Adrenal gland (tissue), 19 donors: Measurements from ENCODE around the gene C16orf90. TPM values are rescaled to one million over a fixed set of nuclear protein-coding genes. Genes with fewer than 3 reads are reported as not detected.

Experiments
- DNase-seq, 7 donors: peaks; one replicate each; pipeline ENCODE4 v3.0.0-alpha.2; 2019 to 2020
- H3K27ac ChIP-seq, 5 donors: fragments of 200-600 bp; sonication (generic) in 4 of 5; 1 replicate in 3 of 5; 2 replicates in 2 of 5; pipeline versions ENCODE4 v1.5.1 to v1.8.0; 2016 to 2020; ENCODE audit warnings: mild to moderate bottlenecking in 1 of 5
- H3K27me3 ChIP-seq: fragments of 200-600 bp; 2 replicates; pipeline ENCODE4 v1.8.0; 2021
- H3K36me3 ChIP-seq, 2 donors: fragments of 200-600 bp; replicated peaks in 1 of 2; 1 replicate in 1 of 2; 2 replicates in 1 of 2; pipeline versions ENCODE4 v1.5.1 to v1.8.0; 2018 to 2022
- H3K4me1 ChIP-seq, 2 donors: fragments of 200-600 bp; replicated peaks in 1 of 2; 1 replicate in 1 of 2; 2 replicates in 1 of 2; pipeline versions ENCODE4 v1.5.1 to v1.8.0; 2018 to 2021
- H3K4me3 ChIP-seq, 4 donors: fragments of 200-600 bp; sonication (generic) in 3 of 4; one replicate each; pipeline ENCODE4 v1.5.1; 2016 to 2018
- H3K9me3 ChIP-seq, 3 donors: fragments of 200-600 bp; sonication (generic) in 1 of 3; replicated peaks in 1 of 3; 1 replicate in 2 of 3; 2 replicates in 1 of 3; pipeline versions ENCODE4 v1.5.1 to v1.8.0; 2016 to 2021
- CTCF ChIP-seq, 6 experiments: fragments of 450-650 bp in 4 of 6; fragments of 200-600 bp in 2 of 6; sonication (generic) in 1 of 6; IDR thresholded peaks; 1 replicate in 5 of 6; 2 replicates in 1 of 6; pipeline versions ENCODE4 v1.5.1 to v1.8.0; 2016 to 2021; ENCODE audit warnings: antibody characterized with exemption in 6 of 6, mild to moderate bottlenecking in 2 of 6, moderate library complexity in 1 of 6
- POLR2A ChIP-seq, 2 donors: fragments of 450-650 bp; IDR thresholded peaks; one replicate each; pipeline ENCODE4 v1.6.1; 2017; ENCODE audit warnings: antibody characterized with exemption in 2 of 2, mild to moderate bottlenecking in 2 of 2, moderate library complexity in 1 of 2
- WGBS, 4 donors: extraction: QIAGEN DNeasy Blood & Tissue Kit in 2 of 4; methylation state at CpG; one replicate each; pipeline versions ENCODE4 v1.1.5 to v1.1.7; 2013 to 2017; 5-methylcytosine and 5-hydroxymethylcytosine counted together
- intact Hi-C, 2 donors: fragments of 100-400 bp; cut with DNase I; formaldehyde crosslinking; loops; one replicate each; pipeline versions ENCODE4 v1.14.1 to v1.15.0; 2022 to 2023
- long read RNA-seq, 10 donors: library from polyadenylated mRNA in 3 of 10; unstranded in 2 of 10; stranded (forward) in 1 of 10; transcript quantifications; one replicate each; pipeline ENCODE4 v2.0.0 and lab custom pipeline, GENCODE V29; 2021 to 2026
- polyA plus RNA-seq, 3 donors: library from polyadenylated mRNA; stranded (reverse); fragments of 200-250 nt in 2 of 3; fragments of 350-450 nt in 1 of 3; fragmentation: Illumina TruSeq in 1 of 3; extraction: RNeasy Lipid Tissue Mini Kit (QIAGEN cat#74804) in 1 of 3; gene quantifications; one replicate each; pipeline ENCODE4 v1.2.3, GENCODE V29; 2013 to 2014
- total RNA-seq, 9 donors: library from RNA; depleted of rRNA in 4 of 9; stranded (reverse); fragments of >200 nt in 4 of 9; fragments of 120-200 nt in 1 of 9; fragmentation: NEBNext Ultra II Directional in 1 of 9; extraction: Animal tissue kit (Norgen Biotek cat#: 25700) in 1 of 9; gene quantifications; one replicate each; pipeline versions ENCODE4 v1.1.0 to v1.2.4, GENCODE V29; 2013 to 2023
- donor health status: healthy with polysubstance abuse.
- donor health status: Bipolar disorder and iron deficiency.
- donor health status: DM: yes; HTN: yes; CAD: no.
- donor health status: DM: no; HTN: no; CAD: no.
- donor health status: DM: no; HTN: no; CAD: no.
- donor health status: DM: yes; HTN: yes; CAD: no.

C16orf90 gene
- total RNA-seq (not detected), polyA plus RNA-seq (not detected)
- long read RNA-seq, donor 1, partial matches to known transcripts = 7 of 15 reads
- long read RNA-seq, donor 1, other reads (novel, unspliced or antisense) = 8 of 15 reads
- long read RNA-seq, donor 2 = 0 reads
- long read RNA-seq, donor 3 = 0 reads
- long read RNA-seq, donor 4 = 0 reads
- long read RNA-seq, donor 5 = 0 reads
- long read RNA-seq, donor 6 = 0 reads
- long read RNA-seq, donor 7 = 0 reads
- long read RNA-seq, donor 8 = 0 reads
- long read RNA-seq, donor 9, partial matches to known transcripts = 22 of 27 reads
- long read RNA-seq, donor 9, other reads (novel, unspliced or antisense) = 5 of 27 reads
- long read RNA-seq, donor 10 = 0 reads

- DNase-seq = no peak
- intact Hi-C loops = loop anchor here in 1 of 2 donors (10.0 kb wide), 1 partner anchor 230 kb away; no protein-coding TSS in a partner anchor
These were observed at the start of gene C16orf90 for GRCh38 chr16:3495176-3495575. TSS of gene C16orf90 (minus strand) at chr16:3495489. CDS start at chr16:3495421, 68 bp downstream.

GRCh38 chr16:3542601-3543373, 47.5 kb upstream of the C16orf90 start:
- intact Hi-C loops = no loop called here
- no peak for TF ChIP-seq POLR2A (IDR thresholded peaks at IDR 0.05)
- no peak for TF ChIP-seq CTCF (IDR thresholded peaks at IDR 0.05)
- no peaks in the 10 kb centered on the region for H3K27me3 ChIP-seq
- peaks cover 0 to 18% of the 10 kb centered on the region in 2 donors for H3K36me3 ChIP-seq
- no peaks in the 10 kb centered on the region for H3K9me3 ChIP-seq
- H3K27ac ChIP-seq = no peak overlapping the region
- H3K4me1 ChIP-seq = no peaks in the 10 kb centered on the region
- no peak overlapping the region for H3K4me3 ChIP-seq
- no peak for DNase-seq
- 70 to 74% (median 73%) methylated on average over 6 of the region's 6 CpGs for WGBS, 4 donors

More at GRCh38 chr16:3495176-3495575, at the start of gene C16orf90:
- Histone ChIP-seq H3K36me3 (no peaks in the 10 kb centered on the region), H3K9me3 (no peaks in the 10 kb centered on the region), H3K27me3 (no peaks in the 10 kb centered on the region), H3K4me1 (peaks cover 0 to under 1% of the 10 kb centered on the region in 2 donors), H3K4me3 (no peak within 1 kb of the TSS), H3K27ac (no peak within 1 kb of the TSS)
- WGBS, 4 donors = 80 to 100% (median 89%) methylated on average over 1 to 3 of the region's 3 CpGs
- TF ChIP-seq CTCF (IDR thresholded peaks at IDR 0.05) (no peak), POLR2A (IDR thresholded peaks at IDR 0.05) (no peak)

DNA sequence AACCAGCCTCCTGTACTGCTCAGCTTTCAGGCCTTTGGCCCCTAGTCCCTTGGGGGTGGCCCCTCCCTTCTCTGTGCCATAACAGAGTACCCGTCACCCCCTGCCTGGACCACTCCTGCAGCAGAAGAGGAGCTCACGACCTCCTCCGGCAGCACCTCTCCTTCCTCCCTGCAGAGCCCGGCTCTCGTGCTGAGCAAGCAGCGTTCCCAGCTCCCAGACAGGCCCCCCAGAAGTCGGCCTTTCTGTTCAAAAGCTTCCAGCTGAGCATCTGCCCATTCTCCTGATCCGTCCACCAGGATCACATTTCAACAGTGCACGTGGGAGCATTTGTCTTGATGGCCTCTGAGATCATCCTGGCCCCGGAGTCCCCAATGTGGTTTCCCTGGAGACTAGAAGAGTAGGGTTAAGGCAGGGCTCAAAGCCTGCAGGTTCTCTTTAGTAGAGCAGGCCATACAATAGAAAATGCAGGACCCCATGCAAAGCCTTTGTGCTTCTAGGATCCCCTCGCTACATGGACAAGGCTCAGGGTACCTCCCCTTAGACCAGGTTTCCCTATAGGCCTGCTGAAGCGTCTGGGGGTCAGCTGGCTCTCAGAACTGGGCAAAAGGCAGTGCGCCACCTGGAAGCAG, 46.4 kb upstream of the C16orf90 start:
- Histone ChIP-seq H3K36me3 (peaks cover 0 to 22% of the 10 kb centered on the region in 2 donors), H3K9me3 (no peaks in the 10 kb centered on the region), H3K4me1 (peaks cover 0 to 4% of the 10 kb centered on the region in 2 donors), H3K4me3 (no peak overlapping the region), H3K27ac (no peak overlapping the region), H3K27me3 (no peaks in the 10 kb centered on the region)
- 88 to 90% (median 88%) methylated on average over 13 of the region's 13 CpGs for WGBS, 4 donors
- TF ChIP-seq POLR2A (IDR thresholded peaks at IDR 0.05) = no peak
- TF ChIP-seq CTCF (IDR thresholded peaks at IDR 0.05) = no peak
- DNase-seq = no peak
- intact Hi-C loops = no loop called here

- no peak overlapping the region for H3K4me3 ChIP-seq
- 72 to 93% (median 90%) methylated on average over 4 of the region's 4 CpGs for WGBS, 4 donors
- H3K27me3 ChIP-seq = no peaks in the 10 kb centered on the region
- H3K9me3 ChIP-seq = no peaks in the 10 kb centered on the region
- peaks cover 0 to 4% of the 10 kb centered on the region in 2 donors for H3K4me1 ChIP-seq
- DNase-seq = no peak
- no peak for TF ChIP-seq POLR2A (IDR thresholded peaks at IDR 0.05)
- TF ChIP-seq CTCF (IDR thresholded peaks at IDR 0.05) = no peak
- intact Hi-C loops = no loop called here
- H3K27ac ChIP-seq = no peak overlapping the region
- H3K36me3 ChIP-seq = peaks cover 0 to 43% of the 10 kb centered on the region in 2 donors
These were observed 42.9 kb upstream of the C16orf90 start for GRCh38 chr16:3538222-3538621.
